Vagina (tissue), 2 donors: ENCODE results near the gene UTP25. TPM values are rescaled to one million over a fixed set of nuclear protein-coding genes. Genes with fewer than 3 reads are reported as not detected.

Experiments
- DNase-seq, 2 donors: peaks; one replicate each; pipeline ENCODE4 v3.0.0-alpha.2; 2017; ENCODE audit errors: extremely low spot score in 2 of 2
- H3K27ac ChIP-seq: fragments of 200-600 bp; sonication (generic); one replicate; pipeline ENCODE4 v1.5.1; 2019
- H3K27me3 ChIP-seq: fragments of 200-600 bp; sonication (generic); one replicate; pipeline ENCODE4 v1.5.1; 2019
- H3K36me3 ChIP-seq, 2 donors: fragments of 200-600 bp; sonication (generic); one replicate each; pipeline ENCODE4 v1.5.1; 2017 to 2019
- H3K4me1 ChIP-seq: fragments of 200-600 bp; sonication (generic); one replicate; pipeline ENCODE4 v1.5.1; 2019
- H3K4me3 ChIP-seq, 2 donors: fragments of 200-600 bp; sonication (generic); 1 replicate in 1 of 2; 2 replicates in 1 of 2; pipeline ENCODE4 v1.5.1; 2016 to 2019
- H3K9me3 ChIP-seq: fragments of 200-600 bp; sonication (generic); one replicate; pipeline ENCODE4 v1.5.1; 2019
- POLR2A ChIP-seq, 2 donors: fragments of 450-650 bp; IDR thresholded peaks; one replicate each; pipeline ENCODE4 v1.6.1; 2017; ENCODE audit warnings: antibody characterized with exemption in 2 of 2, mild to moderate bottlenecking in 2 of 2, moderate library complexity in 2 of 2
- POLR2AphosphoS5 ChIP-seq, 2 donors: sonication (generic); formaldehyde crosslinking; IDR thresholded peaks; one replicate each; pipeline ENCODE4 v1.9.0; 2017; ENCODE audit warnings: antibody characterized with exemption in 2 of 2, mild to moderate bottlenecking in 2 of 2, low read depth in 1 of 2; ENCODE audit not compliant: insufficient read depth in 1 of 2
- intact Hi-C: fragments of 100-400 bp; cut with DNase I; formaldehyde crosslinking; loops from one replicate; pipeline ENCODE4 v1.15.1; 2023
- total RNA-seq: library from RNA; depleted of rRNA; stranded (reverse); fragments of >200 nt; gene quantifications from one replicate; pipeline ENCODE4 v1.2.3, GENCODE V29; 2016
- TF ChIP-seq, protein P1 (sequence below), 3 experiments: fragments of 450-650 bp in 2 of 3; fragments of 200-600 bp in 1 of 3; sonication (generic) in 1 of 3; IDR thresholded peaks; one replicate each; pipeline ENCODE4 v1.5.1; 2017 to 2019; ENCODE audit warnings: antibody characterized with exemption in 3 of 3, mild to moderate bottlenecking in 2 of 3, moderate library complexity in 2 of 3

Gene UTP25
- total RNA-seq, 1 donor from 2014 or later, result 5.9 TPM

DNA sequence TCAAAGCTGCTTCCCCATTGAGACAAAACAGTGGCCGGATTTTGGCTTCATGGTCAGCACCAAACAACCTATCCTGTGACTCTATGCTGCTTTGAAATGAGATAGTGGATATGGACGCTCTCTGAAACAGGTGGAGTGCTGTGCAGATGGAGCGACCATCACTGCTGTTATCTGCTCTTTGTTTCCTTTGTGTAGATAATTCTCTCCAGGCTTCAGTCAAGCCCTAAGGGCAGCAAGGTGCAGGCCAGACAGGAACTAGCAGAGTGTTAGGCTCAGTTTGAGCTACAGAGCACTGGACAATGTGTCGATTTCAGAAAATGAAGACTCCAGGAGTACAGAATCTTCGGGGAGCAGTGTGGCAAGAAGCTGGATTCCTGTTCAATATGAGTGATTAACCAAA, 17.0 kb upstream of the UTP25 start:
- Histone ChIP-seq H3K4me3 (no peak overlapping the region), H3K27me3 (no peaks in the 10 kb centered on the region), H3K36me3 (no peaks in the 10 kb centered on the region), H3K27ac (no peak overlapping the region), H3K4me1 (peaks cover 17% of the 10 kb centered on the region), H3K9me3 (no peaks in the 10 kb centered on the region)
- intact Hi-C loops, result no loop called here
- TF ChIP-seq POLR2A (IDR thresholded peaks at IDR 0.05) (no peak), POLR2AphosphoS5 (IDR thresholded peaks at IDR 0.05; ENCODE audit: insufficient read depth in 1 of 2, low read depth in 1 of 2) (no peak)
- TF ChIP-seq, protein P1, sequence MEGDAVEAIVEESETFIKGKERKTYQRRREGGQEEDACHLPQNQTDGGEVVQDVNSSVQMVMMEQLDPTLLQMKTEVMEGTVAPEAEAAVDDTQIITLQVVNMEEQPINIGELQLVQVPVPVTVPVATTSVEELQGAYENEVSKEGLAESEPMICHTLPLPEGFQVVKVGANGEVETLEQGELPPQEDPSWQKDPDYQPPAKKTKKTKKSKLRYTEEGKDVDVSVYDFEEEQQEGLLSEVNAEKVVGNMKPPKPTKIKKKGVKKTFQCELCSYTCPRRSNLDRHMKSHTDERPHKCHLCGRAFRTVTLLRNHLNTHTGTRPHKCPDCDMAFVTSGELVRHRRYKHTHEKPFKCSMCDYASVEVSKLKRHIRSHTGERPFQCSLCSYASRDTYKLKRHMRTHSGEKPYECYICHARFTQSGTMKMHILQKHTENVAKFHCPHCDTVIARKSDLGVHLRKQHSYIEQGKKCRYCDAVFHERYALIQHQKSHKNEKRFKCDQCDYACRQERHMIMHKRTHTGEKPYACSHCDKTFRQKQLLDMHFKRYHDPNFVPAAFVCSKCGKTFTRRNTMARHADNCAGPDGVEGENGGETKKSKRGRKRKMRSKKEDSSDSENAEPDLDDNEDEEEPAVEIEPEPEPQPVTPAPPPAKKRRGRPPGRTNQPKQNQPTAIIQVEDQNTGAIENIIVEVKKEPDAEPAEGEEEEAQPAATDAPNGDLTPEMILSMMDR (IDR thresholded peaks at IDR 0.05), result no peak
- peak in 1 of 2 donors; percentile 25 for DNase-seq

DNA sequence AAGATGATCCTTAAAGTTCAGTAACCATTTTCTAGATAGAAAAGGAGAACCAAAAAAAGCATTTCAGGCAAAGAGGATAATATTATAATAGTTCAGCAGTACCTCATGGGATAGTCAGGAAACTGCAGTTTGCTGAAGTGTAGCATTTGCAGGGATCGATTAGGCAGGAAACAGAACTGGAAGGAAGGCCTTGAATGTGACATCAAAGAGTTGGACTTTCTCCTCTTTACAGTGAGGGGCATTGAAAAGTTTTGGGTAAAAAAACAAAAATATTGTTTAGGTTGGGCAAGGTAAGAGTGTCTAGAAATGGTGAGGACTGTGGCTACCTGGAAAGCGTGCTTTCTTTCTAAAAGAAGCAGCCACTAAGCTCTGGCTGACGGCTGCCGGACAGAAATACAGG, 13.9 kb upstream of the UTP25 start:
- Histone ChIP-seq H3K9me3 (no peaks in the 10 kb centered on the region), H3K27ac (no peak overlapping the region), H3K4me1 (peaks cover 11% of the 10 kb centered on the region), H3K4me3 (no peak overlapping the region), H3K36me3 (no peaks in the 10 kb centered on the region), H3K27me3 (no peaks in the 10 kb centered on the region)
- DNase-seq, result no peak
- TF ChIP-seq, protein P1 (IDR thresholded peaks at IDR 0.05), result no peak
- no peak for TF ChIP-seq POLR2AphosphoS5 (IDR thresholded peaks at IDR 0.05; ENCODE audit: insufficient read depth in 1 of 2, low read depth in 1 of 2)
- intact Hi-C loops, result no loop called here

DNA sequence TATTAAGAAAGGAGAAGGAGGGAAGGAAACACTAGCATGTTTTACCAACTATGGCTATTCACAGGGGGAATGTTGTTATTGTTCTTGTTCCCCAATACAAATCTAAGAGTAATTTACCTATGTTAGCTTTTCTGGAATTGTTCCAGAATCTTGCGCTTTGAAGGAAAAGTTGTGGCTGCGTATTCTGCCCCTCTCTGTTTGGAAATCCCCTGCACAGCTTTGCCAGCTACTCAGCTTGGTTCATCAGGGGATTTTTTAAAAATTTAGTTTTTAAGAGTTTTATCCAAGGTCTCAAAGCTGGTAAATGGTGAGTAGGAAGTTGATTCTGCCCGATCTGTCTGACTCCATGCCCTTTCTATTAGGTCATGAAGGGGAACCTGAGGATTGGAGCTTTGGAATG, 12.3 kb upstream of the UTP25 start:
- Histone ChIP-seq H3K36me3 (no peaks in the 10 kb centered on the region), H3K27me3 (no peaks in the 10 kb centered on the region), H3K27ac (peak overlapping the region; percentile 65), H3K4me1 (peaks cover 11% of the 10 kb centered on the region), H3K9me3 (no peaks in the 10 kb centered on the region), H3K4me3 (no peak overlapping the region)
- intact Hi-C loops, result no loop called here
- DNase-seq, result no peak
- TF ChIP-seq, protein P1 (IDR thresholded peaks at IDR 0.05), result no peak
- TF ChIP-seq POLR2AphosphoS5 (IDR thresholded peaks at IDR 0.05; ENCODE audit: insufficient read depth in 1 of 2, low read depth in 1 of 2) (no peak), POLR2A (IDR thresholded peaks at IDR 0.05) (no peak)

DNA sequence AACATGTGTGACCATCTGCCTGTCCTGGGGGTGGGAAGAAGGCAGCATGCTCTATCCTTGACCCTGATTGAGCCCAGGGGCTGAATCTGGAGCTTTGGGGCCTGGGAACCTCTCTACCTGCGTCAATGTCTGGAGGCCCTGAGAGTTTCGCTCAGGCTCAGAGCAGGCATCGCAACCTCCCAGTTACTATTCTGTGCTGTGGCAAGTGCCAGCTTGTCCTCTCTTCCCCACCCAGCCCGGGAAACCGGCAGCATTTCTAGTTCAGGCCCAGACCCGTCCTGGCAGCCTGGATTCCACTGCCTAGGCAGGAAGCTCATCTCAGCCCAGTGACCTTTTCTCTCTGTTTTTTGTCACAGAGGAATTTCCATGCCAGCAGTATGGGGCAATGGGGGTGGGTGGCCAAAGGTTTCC, 11.8 kb upstream of the UTP25 start:
- Histone ChIP-seq H3K36me3 (no peaks in the 10 kb centered on the region), H3K27me3 (no peaks in the 10 kb centered on the region), H3K9me3 (no peaks in the 10 kb centered on the region), H3K27ac (peak overlapping the region; percentile 65), H3K4me3 (no peak overlapping the region), H3K4me1 (peaks cover 11% of the 10 kb centered on the region)
- intact Hi-C loops, result no loop called here
- DNase-seq, result no peak
- TF ChIP-seq POLR2AphosphoS5 (IDR thresholded peaks at IDR 0.05; ENCODE audit: insufficient read depth in 1 of 2, low read depth in 1 of 2), result peak in 1 of 2 donors; percentile 18
- TF ChIP-seq, protein P1 (IDR thresholded peaks at IDR 0.05), result no peak
- TF ChIP-seq POLR2A (IDR thresholded peaks at IDR 0.05), result no peak

DNA sequence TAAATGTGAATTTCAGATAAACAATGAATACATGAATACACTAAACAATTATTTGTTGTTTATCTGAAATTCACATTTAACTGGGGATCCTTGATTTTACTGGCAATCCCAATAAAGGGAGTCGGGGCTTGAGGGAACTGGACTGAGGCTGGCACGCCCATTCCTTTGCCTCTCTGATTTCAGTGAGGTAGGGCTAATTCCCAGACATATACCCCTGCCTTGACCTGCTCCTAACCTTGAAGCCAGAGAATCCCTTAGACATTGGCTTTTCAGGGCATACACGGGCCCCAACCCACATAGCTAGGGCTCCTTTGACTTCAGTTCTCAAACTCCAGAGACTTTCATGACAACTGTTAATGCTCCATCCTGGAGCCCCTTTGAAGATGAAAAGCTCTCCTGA, 10.8 kb upstream of the UTP25 start:
- no peaks in the 10 kb centered on the region for H3K27me3 ChIP-seq
- peaks cover 11% of the 10 kb centered on the region for H3K4me1 ChIP-seq
- H3K9me3 ChIP-seq, result no peaks in the 10 kb centered on the region
- intact Hi-C loops, result no loop called here
- no peaks in the 10 kb centered on the region for H3K36me3 ChIP-seq
- TF ChIP-seq POLR2A (IDR thresholded peaks at IDR 0.05) (no peak), POLR2AphosphoS5 (IDR thresholded peaks at IDR 0.05; ENCODE audit: insufficient read depth in 1 of 2, low read depth in 1 of 2) (no peak)
- TF ChIP-seq, protein P1 (IDR thresholded peaks at IDR 0.05), result no peak
- H3K4me3 ChIP-seq, result no peak overlapping the region
- peak overlapping the region; percentile 42 for H3K27ac ChIP-seq
- DNase-seq, result no peak
